Activated naive CD4-positive, alpha-beta T cell treated with anti-CD3 and anti-CD28 coated beads, Interleukin-2, amount 50 U/mL, for 24 hours (primary cell): ENCODE results near the gene TMEM39A.

Experiments used
- H3K27ac Mint-ChIP-seq: one replicate; pipeline ENCODE4 v1.8.0; 2021; ENCODE audit warnings: mild to moderate bottlenecking, mixed read lengths
- H3K27me3 Mint-ChIP-seq: one replicate; pipeline ENCODE4 v1.8.0; 2021; ENCODE audit warnings: mixed read lengths
- H3K36me3 Mint-ChIP-seq: one replicate; pipeline ENCODE4 v1.8.0; 2021; ENCODE audit warnings: mixed read lengths
- H3K4me1 Mint-ChIP-seq: one replicate; pipeline ENCODE4 v1.8.0; 2021; ENCODE audit warnings: mixed read lengths
- H3K4me3 Mint-ChIP-seq: one replicate; pipeline ENCODE4 v1.8.0; 2021; ENCODE audit warnings: mild to moderate bottlenecking, mixed read lengths
- H3K9me3 Mint-ChIP-seq: one replicate; pipeline ENCODE4 v1.8.0; 2021; ENCODE audit warnings: mixed read lengths

TMEM39A gene

GRCh38 chr3:119420196-119420595, 43.2 kb downstream of the TMEM39A start:
- Mint-ChIP-seq H3K36me3 (peaks cover 2% of the 10 kb centered on the region), H3K27me3 (no peaks in the 10 kb centered on the region), H3K9me3 (no peaks in the 10 kb centered on the region), H3K4me1 (peaks cover 15% of the 10 kb centered on the region), H3K4me3 (no peak overlapping the region), H3K27ac (no peak overlapping the region)

- peaks cover 2% of the 10 kb centered on the region for H3K36me3 Mint-ChIP-seq
- H3K27me3 Mint-ChIP-seq, result no peaks in the 10 kb centered on the region
- no peak overlapping the region for H3K4me3 Mint-ChIP-seq
- peaks cover 15% of the 10 kb centered on the region for H3K4me1 Mint-ChIP-seq
- no peaks in the 10 kb centered on the region for H3K9me3 Mint-ChIP-seq
- no peak overlapping the region for H3K27ac Mint-ChIP-seq
Observed at GRCh38 chr3:119418641-119419040, 44.8 kb downstream of the TMEM39A start.

- H3K27me3 Mint-ChIP-seq, result no peaks in the 10 kb centered on the region
- H3K4me3 Mint-ChIP-seq, result no peak overlapping the region
- H3K9me3 Mint-ChIP-seq, result no peaks in the 10 kb centered on the region
- H3K4me1 Mint-ChIP-seq, result peaks cover 15% of the 10 kb centered on the region
- H3K27ac Mint-ChIP-seq, result no peak overlapping the region
- peaks cover 2% of the 10 kb centered on the region for H3K36me3 Mint-ChIP-seq
Observed at GRCh38 chr3:119417771-119418512, 45.5 kb downstream of the TMEM39A start.

- Mint-ChIP-seq H3K36me3 (peaks cover 2% of the 10 kb centered on the region), H3K9me3 (no peaks in the 10 kb centered on the region), H3K27me3 (no peaks in the 10 kb centered on the region), H3K4me1 (peaks cover 5% of the 10 kb centered on the region), H3K27ac (no peak overlapping the region), H3K4me3 (no peak overlapping the region)
Observed at GRCh38 chr3:119416873-119417272, 46.5 kb downstream of the TMEM39A start.

- Mint-ChIP-seq H3K36me3 (peaks cover 17% of the 10 kb centered on the region), H3K27me3 (no peaks in the 10 kb centered on the region), H3K4me3 (no peak overlapping the region), H3K27ac (no peak overlapping the region), H3K9me3 (no peaks in the 10 kb centered on the region), H3K4me1 (no peaks in the 10 kb centered on the region)
Observed at GRCh38 chr3:119413603-119414280, 49.7 kb downstream of the TMEM39A start.

GRCh38 chr3:119409844-119410243, 53.6 kb downstream of the TMEM39A start:
- Mint-ChIP-seq H3K9me3 (no peaks in the 10 kb centered on the region), H3K4me1 (no peaks in the 10 kb centered on the region), H3K4me3 (no peak overlapping the region), H3K27ac (no peak overlapping the region), H3K27me3 (no peaks in the 10 kb centered on the region), H3K36me3 (peaks cover 22% of the 10 kb centered on the region)

GRCh38 chr3:119408243-119408950, 55.0 kb downstream of the TMEM39A start:
- H3K27ac Mint-ChIP-seq, result no peak overlapping the region
- H3K27me3 Mint-ChIP-seq, result no peaks in the 10 kb centered on the region
- no peak overlapping the region for H3K4me3 Mint-ChIP-seq
- no peaks in the 10 kb centered on the region for H3K9me3 Mint-ChIP-seq
- no peaks in the 10 kb centered on the region for H3K4me1 Mint-ChIP-seq
- peaks cover 21% of the 10 kb centered on the region for H3K36me3 Mint-ChIP-seq

- H3K36me3 Mint-ChIP-seq, result peaks cover 21% of the 10 kb centered on the region
- H3K4me3 Mint-ChIP-seq, result no peak overlapping the region
- H3K9me3 Mint-ChIP-seq, result no peaks in the 10 kb centered on the region
- no peak overlapping the region for H3K27ac Mint-ChIP-seq
- no peaks in the 10 kb centered on the region for H3K27me3 Mint-ChIP-seq
- H3K4me1 Mint-ChIP-seq, result peaks cover 5% of the 10 kb centered on the region
Observed at GRCh38 chr3:119405315-119405714, 58.1 kb downstream of the TMEM39A start.

GRCh38 chr3:119403201-119403600, 60.2 kb downstream of the TMEM39A start:
- H3K4me3 Mint-ChIP-seq, result no peak overlapping the region
- peaks cover 14% of the 10 kb centered on the region for H3K36me3 Mint-ChIP-seq
- no peaks in the 10 kb centered on the region for H3K27me3 Mint-ChIP-seq
- no peak overlapping the region for H3K27ac Mint-ChIP-seq
- no peaks in the 10 kb centered on the region for H3K9me3 Mint-ChIP-seq
- H3K4me1 Mint-ChIP-seq, result peaks cover 5% of the 10 kb centered on the region

GRCh38 chr3:119402791-119403190, 60.6 kb downstream of the TMEM39A start:
- Mint-ChIP-seq H3K4me3 (no peak overlapping the region), H3K27ac (no peak overlapping the region), H3K27me3 (no peaks in the 10 kb centered on the region), H3K36me3 (peaks cover 14% of the 10 kb centered on the region), H3K9me3 (no peaks in the 10 kb centered on the region), H3K4me1 (peaks cover 5% of the 10 kb centered on the region)

- peaks cover 13% of the 10 kb centered on the region for H3K36me3 Mint-ChIP-seq
- no peak overlapping the region for H3K4me3 Mint-ChIP-seq
- H3K4me1 Mint-ChIP-seq, result peaks cover 5% of the 10 kb centered on the region
- H3K27me3 Mint-ChIP-seq, result no peaks in the 10 kb centered on the region
- no peaks in the 10 kb centered on the region for H3K9me3 Mint-ChIP-seq
- H3K27ac Mint-ChIP-seq, result no peak overlapping the region
Observed at GRCh38 chr3:119401503-119402440, 61.6 kb downstream of the TMEM39A start.

- Mint-ChIP-seq H3K36me3 (peaks cover 13% of the 10 kb centered on the region), H3K9me3 (no peaks in the 10 kb centered on the region), H3K27ac (no peak overlapping the region), H3K4me3 (no peak overlapping the region), H3K27me3 (no peaks in the 10 kb centered on the region), H3K4me1 (peaks cover 5% of the 10 kb centered on the region)
Observed at GRCh38 chr3:119401069-119401468, 62.3 kb downstream of the TMEM39A start.

- Mint-ChIP-seq H3K36me3 (peaks cover 10% of the 10 kb centered on the region), H3K4me1 (peaks cover 5% of the 10 kb centered on the region), H3K9me3 (no peaks in the 10 kb centered on the region), H3K27ac (no peak overlapping the region), H3K4me3 (no peak overlapping the region), H3K27me3 (no peaks in the 10 kb centered on the region)
Observed at GRCh38 chr3:119400466-119400865, 62.9 kb downstream of the TMEM39A start.

GRCh38 chr3:119396870-119397269, 66.5 kb downstream of the TMEM39A start:
- Mint-ChIP-seq H3K4me1 (peaks cover 5% of the 10 kb centered on the region), H3K9me3 (no peaks in the 10 kb centered on the region)

GRCh38 chr3:119395923-119396358, 67.5 kb downstream of the TMEM39A start:
- H3K4me1 Mint-ChIP-seq, result no peaks in the 10 kb centered on the region
- peaks cover 14% of the 10 kb centered on the region for H3K36me3 Mint-ChIP-seq
- no peaks in the 10 kb centered on the region for H3K9me3 Mint-ChIP-seq
- H3K4me3 Mint-ChIP-seq, result no peak overlapping the region
- no peaks in the 10 kb centered on the region for H3K27me3 Mint-ChIP-seq
- no peak overlapping the region for H3K27ac Mint-ChIP-seq

More at GRCh38 chr3:119396870-119397269, 66.5 kb downstream of the TMEM39A start:
- H3K27me3 Mint-ChIP-seq, result no peaks in the 10 kb centered on the region
- no peak overlapping the region for H3K4me3 Mint-ChIP-seq
- no peak overlapping the region for H3K27ac Mint-ChIP-seq
- H3K36me3 Mint-ChIP-seq, result peaks cover 19% of the 10 kb centered on the region
